Transverse colon (tissue), 4 donors: ENCODE measurements around the gene ATG7. TPM values are rescaled to one million over a fixed set of nuclear protein-coding genes. Genes with fewer than 3 reads are reported as not detected.

Experiments
- DNase-seq: peaks from one replicate; pipeline ENCODE4 v3.0.0-alpha.2; 2019
- H3K27ac ChIP-seq, 4 donors: fragments of 200-600 bp; sonication (generic); 2 replicates each; pipeline ENCODE4 v1.5.1; 2016 to 2018; ENCODE audit warnings: inconsistent platforms in 4 of 4
- H3K27me3 ChIP-seq: fragments of 200-600 bp; sonication (generic); 2 replicates; pipeline ENCODE4 v1.5.1; 2017; ENCODE audit warnings: inconsistent platforms
- H3K36me3 ChIP-seq, 4 donors: fragments of 200-600 bp; sonication (generic); 2 replicates each; pipeline ENCODE4 v1.5.1; 2017 to 2019; ENCODE audit warnings: inconsistent platforms in 4 of 4
- H3K4me1 ChIP-seq, 4 donors: fragments of 200-600 bp; sonication (generic); 2 replicates each; pipeline ENCODE4 v1.5.1; 2017 to 2020; ENCODE audit warnings: inconsistent platforms in 4 of 4
- H3K4me3 ChIP-seq, 4 donors: fragments of 200-600 bp; sonication (generic); 1 replicate in 1 of 4; 2 replicates in 3 of 4; pipeline versions ENCODE4 v1.5.1 to v1.6.1; 2017 to 2019; ENCODE audit warnings: inconsistent platforms in 4 of 4
- H3K9me3 ChIP-seq, 2 donors: fragments of 200-600 bp; sonication (generic); 2 replicates each; pipeline ENCODE4 v1.5.1; 2017 to 2019; ENCODE audit warnings: inconsistent platforms in 2 of 2
- EP300 ChIP-seq: sonication (generic); formaldehyde crosslinking; IDR thresholded peaks from one replicate; pipeline ENCODE4 v1.6.1; 2017; ENCODE audit warnings: antibody characterized with exemption, low read depth
- POLR2A ChIP-seq: fragments of 450-650 bp; IDR thresholded peaks from one replicate; pipeline ENCODE4 v1.6.1; 2016; ENCODE audit warnings: antibody characterized with exemption, mild to moderate bottlenecking, moderate library complexity
- POLR2AphosphoS5 ChIP-seq, 3 donors: sonication (generic); formaldehyde crosslinking; IDR thresholded peaks; one replicate each; pipeline ENCODE4 v1.6.1; 2016; ENCODE audit warnings: antibody characterized with exemption in 3 of 3
- WGBS, 2 donors: methylation state at CpG; one replicate each; pipeline ENCODE4 v1.1.5; 2018; ENCODE audit warnings: low coverage in 1 of 2; 5-methylcytosine and 5-hydroxymethylcytosine counted together
- in situ Hi-C, 4 donors: fragments of 200-750 bp; cut with MboI; loops; one replicate each; pipeline versions ENCODE4 v1.15.0 to v1.15.1; 2017; ENCODE audit warnings: low sequenced_read_pairs in 3 of 4, low pct_ligation_motif_present in 1 of 4, low pct_unique_long_range_greater_than_20kb in 1 of 4
- intact Hi-C: fragments of 100-400 bp; cut with DNase I; formaldehyde crosslinking; loops from one replicate; pipeline ENCODE4 v1.15.1; 2023; ENCODE audit warnings: low total_unique reads
- total RNA-seq, 4 donors: library from RNA; depleted of rRNA; stranded (reverse); fragments of >200 nt; gene quantifications; one replicate each; pipeline ENCODE4 v1.1.0, GENCODE V29; 2016
- TF ChIP-seq, protein P1 (sequence below), 5 experiments: fragments of 200-600 bp in 3 of 5; fragments of 450-650 bp in 2 of 5; sonication (generic) in 3 of 5; IDR thresholded peaks; 1 replicate in 2 of 5; 2 replicates in 3 of 5; pipeline ENCODE4 v1.5.1; 2016 to 2017; ENCODE audit warnings: antibody characterized with exemption in 5 of 5, inconsistent platforms in 3 of 5, mild to moderate bottlenecking in 2 of 5, moderate library complexity in 1 of 5

Gene ATG7
- total RNA-seq, 4 donors from 2014 or later, result 44.5 to 122 (median 75.0) TPM

- Histone ChIP-seq H3K9me3 (no peaks in the 10 kb centered on the region), H3K36me3 (peaks cover 0 to 15% (median 6%) of the 10 kb centered on the region in 4 donors), H3K27me3 (no peaks in the 10 kb centered on the region), H3K4me3 (no peak overlapping the region), H3K27ac (no peak overlapping the region), H3K4me1 (no peaks in the 10 kb centered on the region)
- TF ChIP-seq, protein P1, sequence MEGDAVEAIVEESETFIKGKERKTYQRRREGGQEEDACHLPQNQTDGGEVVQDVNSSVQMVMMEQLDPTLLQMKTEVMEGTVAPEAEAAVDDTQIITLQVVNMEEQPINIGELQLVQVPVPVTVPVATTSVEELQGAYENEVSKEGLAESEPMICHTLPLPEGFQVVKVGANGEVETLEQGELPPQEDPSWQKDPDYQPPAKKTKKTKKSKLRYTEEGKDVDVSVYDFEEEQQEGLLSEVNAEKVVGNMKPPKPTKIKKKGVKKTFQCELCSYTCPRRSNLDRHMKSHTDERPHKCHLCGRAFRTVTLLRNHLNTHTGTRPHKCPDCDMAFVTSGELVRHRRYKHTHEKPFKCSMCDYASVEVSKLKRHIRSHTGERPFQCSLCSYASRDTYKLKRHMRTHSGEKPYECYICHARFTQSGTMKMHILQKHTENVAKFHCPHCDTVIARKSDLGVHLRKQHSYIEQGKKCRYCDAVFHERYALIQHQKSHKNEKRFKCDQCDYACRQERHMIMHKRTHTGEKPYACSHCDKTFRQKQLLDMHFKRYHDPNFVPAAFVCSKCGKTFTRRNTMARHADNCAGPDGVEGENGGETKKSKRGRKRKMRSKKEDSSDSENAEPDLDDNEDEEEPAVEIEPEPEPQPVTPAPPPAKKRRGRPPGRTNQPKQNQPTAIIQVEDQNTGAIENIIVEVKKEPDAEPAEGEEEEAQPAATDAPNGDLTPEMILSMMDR (IDR thresholded peaks at IDR 0.05), result no peak
- TF ChIP-seq EP300 (no peak), POLR2AphosphoS5 (IDR thresholded peaks at IDR 0.05) (no peak), POLR2A (no peak)
- in situ Hi-C loops, result no loop called here
- WGBS, 2 donors, result 84% methylated on average over 2 of the region's 2 CpGs; no CpG with 5 or more reads in 1 of the 2 donors
- intact Hi-C loops, result no loop called here
- no peak for DNase-seq
Observed at GRCh38 chr3:11350374-11350773, 78.2 kb downstream of the ATG7 start.

DNA sequence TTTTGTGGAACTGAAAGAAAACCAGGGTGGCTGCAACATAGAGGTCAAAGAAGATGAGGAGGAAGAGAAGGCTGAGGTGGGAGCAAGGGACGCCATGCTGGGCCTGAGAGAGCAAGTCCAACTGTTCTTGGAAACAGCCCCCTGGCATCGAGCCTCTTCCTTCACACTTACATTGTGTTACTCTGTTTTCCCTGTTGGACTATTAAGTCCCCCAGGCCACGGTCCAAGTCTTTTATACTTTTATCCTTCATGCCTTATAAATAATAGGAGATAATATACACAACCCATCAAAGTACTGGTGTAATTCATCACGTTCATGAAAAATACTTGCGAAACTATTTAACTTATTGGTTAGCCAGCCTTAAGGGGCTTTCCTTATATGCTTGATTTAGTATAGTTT, 79.3 kb downstream of the ATG7 start:
- WGBS, 2 donors, result 74 to 83% methylated on average over 5 of the region's 5 CpGs
- H3K27ac ChIP-seq, result no peak overlapping the region
- H3K27me3 ChIP-seq, result no peaks in the 10 kb centered on the region
- peaks cover 0 to 15% (median 6%) of the 10 kb centered on the region in 4 donors for H3K36me3 ChIP-seq
- no peak for DNase-seq
- intact Hi-C loops (no loop called here), in situ Hi-C loops (no loop called here)
- no peak overlapping the region for H3K4me3 ChIP-seq
- H3K9me3 ChIP-seq, result no peaks in the 10 kb centered on the region
- no peaks in the 10 kb centered on the region for H3K4me1 ChIP-seq
- TF ChIP-seq EP300 (no peak), POLR2A (no peak), POLR2AphosphoS5 (IDR thresholded peaks at IDR 0.05) (no peak)
- TF ChIP-seq, protein P1 (IDR thresholded peaks at IDR 0.05), result no peak

DNA sequence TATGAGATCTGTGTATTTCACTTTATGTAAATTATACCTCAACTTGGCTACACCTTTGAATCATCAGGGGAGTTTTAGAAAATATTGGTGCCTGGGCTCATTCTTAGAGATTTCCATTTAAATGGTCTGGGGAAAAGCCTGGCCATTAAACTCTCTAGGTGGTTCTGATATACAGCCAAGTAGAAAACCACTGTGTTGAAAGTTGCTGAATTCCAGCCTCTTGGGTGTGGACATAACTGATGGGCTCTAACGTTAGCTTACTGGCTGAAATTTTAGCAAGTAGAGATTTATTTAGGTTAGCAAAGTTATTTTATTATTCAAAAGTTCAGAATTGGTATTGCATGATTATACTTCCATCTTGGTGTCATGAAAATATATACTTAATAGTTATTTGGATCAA, 84.1 kb downstream of the ATG7 start:
- Histone ChIP-seq H3K4me1 (no peaks in the 10 kb centered on the region), H3K27me3 (no peaks in the 10 kb centered on the region), H3K36me3 (peaks cover 0 to 20% (median 9%) of the 10 kb centered on the region in 4 donors), H3K9me3 (no peaks in the 10 kb centered on the region), H3K4me3 (no peak overlapping the region), H3K27ac (no peak overlapping the region)
- in situ Hi-C loops, result no loop called here
- no peak for DNase-seq
- intact Hi-C loops, result no loop called here
- 65 to 78% methylated on average over 1 of the region's 1 CpG for WGBS, 2 donors
- no peak for TF ChIP-seq EP300

- intact Hi-C loops, result no loop called here
- TF ChIP-seq, protein P1 (IDR thresholded peaks at IDR 0.05), result no peak
- TF ChIP-seq EP300 (no peak), POLR2A (no peak), POLR2AphosphoS5 (IDR thresholded peaks at IDR 0.05) (no peak)
- Histone ChIP-seq H3K27me3 (no peaks in the 10 kb centered on the region), H3K9me3 (no peaks in the 10 kb centered on the region), H3K27ac (no peak overlapping the region), H3K4me3 (no peak overlapping the region), H3K4me1 (peaks cover 0 to 10% (median 0%) of the 10 kb centered on the region in 4 donors), H3K36me3 (peaks cover 0 to 47% (median 18%) of the 10 kb centered on the region in 4 donors)
- in situ Hi-C loops, result no loop called here
- no peak for DNase-seq
- 81 to 83% methylated on average over 3 to 5 of the region's 5 CpGs for WGBS, 2 donors
Observed at GRCh38 chr3:11362600-11362999, 90.4 kb downstream of the ATG7 start.

DNA sequence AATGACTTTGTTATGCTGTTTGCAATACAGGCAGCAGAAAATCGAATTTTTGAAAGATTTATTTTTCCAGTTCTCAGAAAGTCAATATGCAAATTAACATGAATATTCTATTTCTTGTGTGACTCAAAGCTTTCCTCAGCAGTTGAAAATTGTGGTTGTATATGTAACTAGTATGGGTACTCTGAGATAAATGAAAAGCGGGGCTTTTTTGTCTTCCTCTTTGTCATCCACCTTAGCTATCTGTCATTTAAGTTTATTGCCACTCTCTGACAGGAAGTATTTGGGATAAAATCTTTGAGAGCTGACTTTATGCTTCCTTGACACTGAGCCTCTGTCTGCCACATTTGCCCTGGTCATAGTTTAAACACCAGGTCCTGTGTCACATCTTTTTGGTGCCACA, 91.5 kb downstream of the ATG7 start:
- Histone ChIP-seq H3K9me3 (no peaks in the 10 kb centered on the region), H3K4me1 (peaks cover 0 to 13% (median 0%) of the 10 kb centered on the region in 4 donors), H3K27me3 (no peaks in the 10 kb centered on the region), H3K4me3 (no peak overlapping the region), H3K27ac (no peak overlapping the region), H3K36me3 (peaks cover 0 to 47% (median 16%) of the 10 kb centered on the region in 4 donors)
- no peak for DNase-seq
- 55 to 74% methylated on average over 2 of the region's 2 CpGs for WGBS, 2 donors
- intact Hi-C loops, result no loop called here
- in situ Hi-C loops, result no loop called here
- TF ChIP-seq, protein P1 (IDR thresholded peaks at IDR 0.05), result no peak
- TF ChIP-seq POLR2A (no peak), POLR2AphosphoS5 (IDR thresholded peaks at IDR 0.05) (no peak), EP300 (no peak)
